OCI-LY7 (cell line): ENCODE data around the gene NKAPL. TPM values are rescaled to one million over a fixed set of nuclear protein-coding genes. Genes with fewer than 3 reads are reported as not detected.

Experiments
- BruUV-seq: library from RNA; stranded (reverse); fragments of 400-500 nt; replicated peaks from 2 replicates; lab custom pipeline; 2021; lab: Mats Ljungman, UMichigan
- CTCF ChIA-PET: fragments of 300-600 bp; sonication (Branson Sonifier 250); formaldehyde crosslinking; loops from one replicate; lab custom pipeline; 2022; ENCODE audit warnings: antibody characterized with exemption; ENCODE audit not compliant: unreplicated experiment; lab: Charles Lee
- POLR2A ChIA-PET: fragments of 300-600 bp; sonication (Branson Sonifier 250); formaldehyde crosslinking; loops from one replicate; lab custom pipeline; 2022; ENCODE audit warnings: antibody characterized with exemption; lab: Charles Lee
- DNase-seq: peaks from one replicate; pipeline ENCODE4 v3.0.0-alpha.2; 2015; ENCODE audit warnings: low spot score
- H2AFZ ChIP-seq: fragments of 200-600 bp; sonication (generic), shearing (Covaris generic); 2 replicates; pipeline ENCODE4 v1.6.1; 2014; ENCODE audit warnings: mild to moderate bottlenecking, antibody characterized with exemption, low read length, moderate library complexity
- H3K27ac ChIP-seq: fragments of 200-600 bp; sonication (generic); 2 replicates; pipeline ENCODE4 v1.5.1; 2014; ENCODE audit warnings: mixed run types, low read depth, mild to moderate bottlenecking, moderate library complexity, low read length, inconsistent platforms; ENCODE audit not compliant: poor library complexity, severe bottlenecking
- H3K36me3 ChIP-seq: fragments of 200-600 bp; sonication (generic); 2 replicates; pipeline ENCODE4 v1.6.1; 2014; ENCODE audit warnings: mild to moderate bottlenecking, antibody characterized with exemption, low read length, moderate library complexity, mixed read lengths; ENCODE audit not compliant: insufficient read depth
- H3K4me1 ChIP-seq: fragments of 200-600 bp; sonication (generic); 2 replicates; pipeline ENCODE4 v1.5.1; 2014; ENCODE audit warnings: mild to moderate bottlenecking, low read length; ENCODE audit not compliant: insufficient read depth, poor library complexity, severe bottlenecking
- H3K4me2 ChIP-seq: fragments of 200-600 bp; sonication (generic); 2 replicates; pipeline ENCODE4 v1.6.1; 2014; ENCODE audit warnings: mild to moderate bottlenecking, low read length
- H3K4me3 ChIP-seq: fragments of 200-600 bp; sonication (generic); 2 replicates; pipeline ENCODE4 v1.5.1; 2014; ENCODE audit warnings: mild to moderate bottlenecking, low read depth, low read length; ENCODE audit not compliant: poor library complexity, severe bottlenecking
- H3K79me2 ChIP-seq: fragments of 200-600 bp; sonication (generic); 2 replicates; pipeline ENCODE4 v1.6.1; 2016; ENCODE audit warnings: low read depth, mild to moderate bottlenecking, low read length, moderate library complexity, mixed read lengths; ENCODE audit not compliant: insufficient read depth
- H3K9me2 ChIP-seq: fragments of 200-600 bp; sonication (generic); 2 replicates; pipeline ENCODE4 v1.6.1; 2016; ENCODE audit warnings: mild to moderate bottlenecking, low read length, mixed read lengths; ENCODE audit not compliant: insufficient read depth
- H3K9me3 ChIP-seq: fragments of 200-600 bp; sonication (generic); 2 replicates; pipeline ENCODE4 v1.6.1; 2014; ENCODE audit warnings: mild to moderate bottlenecking, mixed run types, low read length, mixed read lengths
- H4K20me1 ChIP-seq: fragments of 200-600 bp; sonication (generic); 2 replicates; pipeline ENCODE4 v1.6.1; 2014; ENCODE audit warnings: mild to moderate bottlenecking, antibody characterized with exemption, low read length, moderate library complexity, mixed read lengths; ENCODE audit not compliant: insufficient read depth
- CTCF ChIP-seq: fragments of 200-600 bp; sonication (generic); conservative IDR thresholded peaks from 2 replicates; pipeline ENCODE4 v1.5.1; 2014; ENCODE audit warnings: mild to moderate bottlenecking, antibody characterized with exemption, low read length, moderate library complexity, mixed read lengths
- EZH2phosphoT487 ChIP-seq: fragments of 200-600 bp; sonication (generic); IDR thresholded peaks from 2 replicates; pipeline ENCODE4 v1.6.1; 2018; ENCODE audit warnings: low read depth, borderline replicate concordance, mild to moderate bottlenecking, mixed run types, antibody characterized with exemption, low read length, moderate library complexity, mixed read lengths
- intact Hi-C: fragments of 100-400 bp; cut with micrococcal nuclease; formaldehyde crosslinking; loops from one replicate; pipeline ENCODE4 v1.10.0; 2022; ENCODE audit not compliant: unreplicated experiment
- total RNA-seq, 2 experiments: library from RNA; depleted of rRNA in 1 of 2; stranded (reverse); fragments of >200 nt in 1 of 2; shearing (Covaris generic) in 1 of 2; gene quantifications; 2 replicates each; pipeline ENCODE4 v1.2.3, GENCODE V29; 2014 to 2022

The NKAPL gene
- total RNA-seq, 2 experiments from 2014 or later, result not detected

- ChIA-PET CTCF (no interaction called here), POLR2A (interaction anchor here (1.0 kb wide), 1 partner anchor 13 kb away, joined by 3 read pairs; the partner anchor contains the start of gene ZKSCAN4)
- Histone ChIP-seq H3K4me2 (no peak overlapping the region), H3K4me3 (no peak overlapping the region), H3K79me2 (no peaks in the 10 kb centered on the region), H2AFZ (no peak overlapping the region), H3K36me3 (no peaks in the 10 kb centered on the region), H4K20me1 (no peaks in the 10 kb centered on the region), H3K4me1 (peaks cover 16% of the 10 kb centered on the region), H3K9me3 (no peaks in the 10 kb centered on the region), H3K27ac (no peak overlapping the region), H3K9me2 (no peaks in the 10 kb centered on the region)
- BruUV-seq, result no TSS peak
- intact Hi-C loops, result no loop called here
- TF ChIP-seq CTCF, result no peak
- TF ChIP-seq EZH2phosphoT487, result no peak
- no peak for DNase-seq
Observed at GRCh38 chr6:28264834-28265401, 5.8 kb downstream of the NKAPL start.

- Histone ChIP-seq H4K20me1 (no peaks in the 10 kb centered on the region), H3K4me2 (peak overlapping the region; percentile 88), H3K9me2 (no peaks in the 10 kb centered on the region), H3K4me1 (peaks cover 16% of the 10 kb centered on the region), H3K27ac (no peak overlapping the region), H2AFZ (peak overlapping the region; percentile 97; the same call in 1 of the 2 replicates), H3K79me2 (no peaks in the 10 kb centered on the region), H3K36me3 (no peaks in the 10 kb centered on the region), H3K4me3 (peak overlapping the region; percentile 76), H3K9me3 (no peaks in the 10 kb centered on the region)
- intact Hi-C loops, result loop anchor here (2.0 kb wide), 1 partner anchor 14 kb away; the partner anchor contains the start of gene ZKSCAN4
- no TSS peak for BruUV-seq
- CTCF ChIA-PET, result interaction anchor here (0.6 kb wide), 1 partner anchor 125 kb away, joined by 3 read pairs; the partner anchor contains the start of gene ZKSCAN8
- no peak for DNase-seq
- POLR2A ChIA-PET, result interaction anchor here (0.6 to 2.4 kb wide), 9 partner anchors 13 to 187 kb away, joined by 3 to 24 read pairs (median 3); partner anchors contain the start of genes PGBD1, ZKSCAN4 and ZSCAN12
- TF ChIP-seq EZH2phosphoT487 (no peak), CTCF (no peak)
Observed at GRCh38 chr6:28266563-28266961, 7.5 kb downstream of the NKAPL start.
